ENCODE measurements around the gene HDGF.

GRCh38 chr1:156703336-156703735 is 48.1 kb downstream of the HDGF start:
- TF ChIP-seq, protein P1, sequence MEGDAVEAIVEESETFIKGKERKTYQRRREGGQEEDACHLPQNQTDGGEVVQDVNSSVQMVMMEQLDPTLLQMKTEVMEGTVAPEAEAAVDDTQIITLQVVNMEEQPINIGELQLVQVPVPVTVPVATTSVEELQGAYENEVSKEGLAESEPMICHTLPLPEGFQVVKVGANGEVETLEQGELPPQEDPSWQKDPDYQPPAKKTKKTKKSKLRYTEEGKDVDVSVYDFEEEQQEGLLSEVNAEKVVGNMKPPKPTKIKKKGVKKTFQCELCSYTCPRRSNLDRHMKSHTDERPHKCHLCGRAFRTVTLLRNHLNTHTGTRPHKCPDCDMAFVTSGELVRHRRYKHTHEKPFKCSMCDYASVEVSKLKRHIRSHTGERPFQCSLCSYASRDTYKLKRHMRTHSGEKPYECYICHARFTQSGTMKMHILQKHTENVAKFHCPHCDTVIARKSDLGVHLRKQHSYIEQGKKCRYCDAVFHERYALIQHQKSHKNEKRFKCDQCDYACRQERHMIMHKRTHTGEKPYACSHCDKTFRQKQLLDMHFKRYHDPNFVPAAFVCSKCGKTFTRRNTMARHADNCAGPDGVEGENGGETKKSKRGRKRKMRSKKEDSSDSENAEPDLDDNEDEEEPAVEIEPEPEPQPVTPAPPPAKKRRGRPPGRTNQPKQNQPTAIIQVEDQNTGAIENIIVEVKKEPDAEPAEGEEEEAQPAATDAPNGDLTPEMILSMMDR (IDR thresholded peaks at IDR 0.05; ENCODE audit: low read depth, low read length, poor library complexity, severe bottlenecking) = no peak
- TF ChIP-seq EZH2phosphoT487 (IDR thresholded peaks at IDR 0.05; ENCODE audit: borderline replicate concordance, low read length) = no peak
